H9 (cell line): Measurements from ENCODE around the gene RAB3GAP2. TPM values are rescaled to one million over a fixed set of nuclear protein-coding genes. Genes with fewer than 3 reads are reported as not detected.

Experiments used
- DNase-seq: peaks from one replicate; pipeline ENCODE4 v3.0.0-alpha.2; 2017
- H2AFZ ChIP-seq: one replicate; pipeline ENCODE4 v1.6.1; 2013; ENCODE audit warnings: mild to moderate bottlenecking, low read length, control low read depth, moderate library complexity
- H2AK5ac ChIP-seq: 2 replicates; pipeline ENCODE4 v1.6.1; 2013; ENCODE audit warnings: low read length, control low read depth, mixed read lengths; ENCODE audit not compliant: insufficient read length
- H2BK120ac ChIP-seq: one replicate; pipeline ENCODE4 v1.6.1; 2013; ENCODE audit warnings: low read depth, mild to moderate bottlenecking, low read length, control low read depth, inconsistent platforms; ENCODE audit not compliant: poor library complexity, severe bottlenecking
- H2BK12ac ChIP-seq: 2 replicates; pipeline ENCODE4 v1.6.1; 2013; ENCODE audit warnings: low read length, control low read depth, mixed read lengths, low read depth; ENCODE audit not compliant: insufficient read length
- H2BK15ac ChIP-seq: 2 replicates; pipeline ENCODE4 v1.6.1; 2013; ENCODE audit warnings: low read depth, low read length, control low read depth
- H2BK20ac ChIP-seq: one replicate; pipeline ENCODE4 v1.6.1; 2013; ENCODE audit warnings: low read depth, mild to moderate bottlenecking, low read length, control low read depth, inconsistent platforms; ENCODE audit not compliant: poor library complexity, severe bottlenecking
- H2BK5ac ChIP-seq: 2 replicates; pipeline ENCODE4 v1.6.1; 2013; ENCODE audit warnings: low read length, control low read depth, mixed read lengths; ENCODE audit not compliant: insufficient read length
- H3K14ac ChIP-seq: 2 replicates; pipeline ENCODE4 v1.6.1; 2013; ENCODE audit warnings: low read length, control low read depth; ENCODE audit not compliant: insufficient read depth
- H3K18ac ChIP-seq: 2 replicates; pipeline ENCODE4 v1.6.1; 2013; ENCODE audit warnings: low read depth, mild to moderate bottlenecking, mixed read lengths, low read length, control low read depth; ENCODE audit not compliant: insufficient read length
- H3K23ac ChIP-seq: 2 replicates; pipeline ENCODE4 v1.6.1; 2013; ENCODE audit warnings: low read length, control low read depth, mixed read lengths, low read depth; ENCODE audit not compliant: insufficient read length
- H3K23me2 ChIP-seq: 2 replicates; pipeline ENCODE4 v1.6.1; 2013; ENCODE audit warnings: low read depth, mild to moderate bottlenecking, mixed read lengths, low read length, control low read depth; ENCODE audit not compliant: insufficient read length, poor library complexity, severe bottlenecking
- H3K27ac ChIP-seq: 2 replicates; pipeline ENCODE4 v1.5.1; 2013; ENCODE audit warnings: low read length, control low read depth, mixed read lengths, low read depth; ENCODE audit not compliant: insufficient read length
- H3K27me3 ChIP-seq: 2 replicates; pipeline ENCODE4 v1.6.1; 2013; ENCODE audit warnings: low read length, control low read depth, inconsistent platforms; ENCODE audit not compliant: insufficient read depth
- H3K4ac ChIP-seq: 2 replicates; pipeline ENCODE4 v1.6.1; 2013; ENCODE audit warnings: low read depth, mild to moderate bottlenecking, control low read depth, inconsistent platforms, low read length, moderate library complexity
- H3K4me1 ChIP-seq: 2 replicates; pipeline ENCODE4 v1.6.1; 2013; ENCODE audit warnings: low read length, control low read depth, inconsistent platforms; ENCODE audit not compliant: insufficient read depth
- H3K4me2 ChIP-seq: 2 replicates; pipeline ENCODE4 v1.6.1; 2013; ENCODE audit warnings: low read length, control low read depth, mixed read lengths; ENCODE audit not compliant: insufficient read length, insufficient read depth
- H3K56ac ChIP-seq: 2 replicates; pipeline ENCODE4 v1.6.1; 2013; ENCODE audit warnings: low read depth, mild to moderate bottlenecking, mixed read lengths, low read length, control low read depth; ENCODE audit not compliant: insufficient read length
- H3K79me1 ChIP-seq: 2 replicates; pipeline ENCODE4 v1.6.1; 2013; ENCODE audit warnings: low read depth, mild to moderate bottlenecking, moderate library complexity, low read length, control low read depth, inconsistent platforms; ENCODE audit not compliant: insufficient read depth, poor library complexity, severe bottlenecking
- H3K79me2 ChIP-seq: 2 replicates; pipeline ENCODE4 v1.6.1; 2013; ENCODE audit warnings: low read length, control low read depth, inconsistent platforms; ENCODE audit not compliant: insufficient read depth
- H3K9ac ChIP-seq: 2 replicates; pipeline ENCODE4 v1.6.1; 2013; ENCODE audit warnings: low read length, control low read depth, mixed read lengths; ENCODE audit not compliant: insufficient read length; ENCODE audit errors: extremely low read depth
- H3K9me3 ChIP-seq: one replicate; pipeline ENCODE4 v1.6.1; 2013; ENCODE audit warnings: low read depth, low read length, inconsistent platforms; ENCODE audit not compliant: control insufficient read depth
- H3T11ph ChIP-seq: one replicate; pipeline ENCODE4 v1.6.1; 2013; ENCODE audit warnings: mild to moderate bottlenecking, low read length, control low read depth, inconsistent platforms
- H4K20me1 ChIP-seq: one replicate; pipeline ENCODE4 v1.6.1; 2013; ENCODE audit not compliant: control insufficient read depth, insufficient read length, insufficient read depth
- H4K5ac ChIP-seq: 2 replicates; pipeline ENCODE4 v1.6.1; 2013; ENCODE audit warnings: low read depth, mild to moderate bottlenecking, mixed read lengths, low read length, control low read depth; ENCODE audit not compliant: insufficient read length
- H4K8ac ChIP-seq: replicated peaks from 2 replicates; pipeline ENCODE4 v1.6.1; 2013; ENCODE audit warnings: low read length, control low read depth, mixed read lengths, low read depth; ENCODE audit not compliant: insufficient read length
- H4K91ac ChIP-seq: 2 replicates; pipeline ENCODE4 v1.6.1; 2013; ENCODE audit warnings: low read depth, mild to moderate bottlenecking, moderate library complexity, mixed read lengths, low read length, control low read depth; ENCODE audit not compliant: insufficient read length
- H3K27ac Mint-ChIP-seq, 3 experiments: 2 replicates in 2 of 3; 3 replicates in 1 of 3; pipeline ENCODE4 v1.8.0; 2020 to 2021; ENCODE audit warnings: mixed read lengths in 3 of 3, mild to moderate bottlenecking in 1 of 3, moderate library complexity in 1 of 3
- H3K27me3 Mint-ChIP-seq: 2 replicates; pipeline ENCODE4 v1.8.0; 2021; ENCODE audit warnings: low read depth, mild to moderate bottlenecking, moderate library complexity, mixed read lengths
- H3K36me3 Mint-ChIP-seq, 3 experiments: 2 replicates in 2 of 3; 3 replicates in 1 of 3; pipeline ENCODE4 v1.8.0; 2020 to 2021; ENCODE audit warnings: low read depth in 3 of 3, mixed read lengths in 3 of 3; ENCODE audit not compliant: insufficient read depth in 1 of 3
- H3K4me1 Mint-ChIP-seq, 2 experiments: 2 replicates each; pipeline ENCODE4 v1.8.0; 2020; ENCODE audit warnings: mixed read lengths in 2 of 2
- H3K4me3 Mint-ChIP-seq, 2 experiments: 2 replicates in 1 of 2; 3 replicates in 1 of 2; pipeline ENCODE4 v1.8.0; 2020 to 2021; ENCODE audit warnings: mild to moderate bottlenecking in 2 of 2, mixed read lengths in 2 of 2, moderate library complexity in 1 of 2
- H3K9me3 Mint-ChIP-seq, 2 experiments: 2 replicates in 1 of 2; 3 replicates in 1 of 2; pipeline ENCODE4 v1.8.0; 2020; ENCODE audit warnings: mild to moderate bottlenecking in 2 of 2, mixed read lengths in 2 of 2, moderate library complexity in 1 of 2
- WGBS: extraction: QIAGEN DNeasy Blood & Tissue Kit; methylation state at CpG from one replicate; pipeline ENCODE4 v1.1.7; 2013; ENCODE audit warnings: missing lambda C conversion rate, low lambda C conversion rate, mixed read lengths; ENCODE audit not compliant: insufficient read length; ENCODE audit errors: extremely low coverage; 5-methylcytosine and 5-hydroxymethylcytosine counted together
- total RNA-seq: library from RNA; stranded (reverse); gene quantifications from 2 replicates; pipeline ENCODE4 v1.2.1, GENCODE V29; 2021
- TF ChIP-seq, protein P1 (sequence below): fragments of 200-600 bp; sonication (generic); conservative IDR thresholded peaks from 3 replicates; pipeline ENCODE4 v1.8.0; 2021; ENCODE audit warnings: antibody characterized with exemption, mild to moderate bottlenecking

Gene RAB3GAP2
- total RNA-seq, 1 experiment from 2014 or later: 48.3 TPM

DNA sequence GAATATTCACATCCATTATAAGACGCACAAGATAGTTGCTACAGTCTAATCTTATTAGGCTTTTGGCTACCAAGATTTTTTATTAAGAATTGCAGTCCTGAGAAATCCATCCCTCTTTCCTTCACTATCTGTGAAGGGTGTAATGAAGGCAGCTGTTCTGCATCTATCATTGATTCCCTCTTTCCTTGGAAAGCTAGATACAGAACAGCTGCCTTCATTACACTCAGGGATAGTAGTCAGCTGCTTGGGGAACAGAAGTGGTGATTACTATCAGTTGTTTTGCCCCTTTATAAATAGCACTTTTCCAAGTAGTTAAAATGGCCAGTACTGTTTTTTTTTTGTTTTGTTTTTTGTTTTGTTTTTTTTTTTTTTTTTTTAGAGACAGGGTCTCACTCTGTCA, 108.1 kb downstream of the RAB3GAP2 start:
- Mint-ChIP-seq H3K27me3 (no peaks in the 10 kb centered on the region), H3K4me1 (no peaks in the 10 kb centered on the region), H3K27ac (no peak overlapping the region), H3K9me3 (no peaks in the 10 kb centered on the region), H3K4me3 (no peak overlapping the region), H3K36me3 (peaks cover 11 to 43% (median 35%) of the 10 kb centered on the region in 3 experiments; a peak in 6 of 7 replicates)
- no peak overlapping the region for H3K14ac ChIP-seq
- no peaks in the 10 kb centered on the region for H3K9me3 ChIP-seq
- WGBS: no CpG with 5 or more reads among the region's 1 CpG
- no peaks in the 10 kb centered on the region for H3K4me1 ChIP-seq
- H4K8ac ChIP-seq: no peak overlapping the region
- no peak for DNase-seq
- no peak overlapping the region for H3K4ac ChIP-seq
- no peak overlapping the region for H2BK120ac ChIP-seq
- no peaks in the 10 kb centered on the region for H4K20me1 ChIP-seq
- no peaks in the 10 kb centered on the region for H3K27me3 ChIP-seq
- no peak overlapping the region for H2BK5ac ChIP-seq
- H4K91ac ChIP-seq: no peak overlapping the region
- H3K27ac ChIP-seq: no peak overlapping the region
- no peak overlapping the region for H4K5ac ChIP-seq
- no peak overlapping the region for H2BK15ac ChIP-seq
- no peak overlapping the region for H2BK12ac ChIP-seq
- H2AK5ac ChIP-seq: no peak overlapping the region
- TF ChIP-seq, protein P1, sequence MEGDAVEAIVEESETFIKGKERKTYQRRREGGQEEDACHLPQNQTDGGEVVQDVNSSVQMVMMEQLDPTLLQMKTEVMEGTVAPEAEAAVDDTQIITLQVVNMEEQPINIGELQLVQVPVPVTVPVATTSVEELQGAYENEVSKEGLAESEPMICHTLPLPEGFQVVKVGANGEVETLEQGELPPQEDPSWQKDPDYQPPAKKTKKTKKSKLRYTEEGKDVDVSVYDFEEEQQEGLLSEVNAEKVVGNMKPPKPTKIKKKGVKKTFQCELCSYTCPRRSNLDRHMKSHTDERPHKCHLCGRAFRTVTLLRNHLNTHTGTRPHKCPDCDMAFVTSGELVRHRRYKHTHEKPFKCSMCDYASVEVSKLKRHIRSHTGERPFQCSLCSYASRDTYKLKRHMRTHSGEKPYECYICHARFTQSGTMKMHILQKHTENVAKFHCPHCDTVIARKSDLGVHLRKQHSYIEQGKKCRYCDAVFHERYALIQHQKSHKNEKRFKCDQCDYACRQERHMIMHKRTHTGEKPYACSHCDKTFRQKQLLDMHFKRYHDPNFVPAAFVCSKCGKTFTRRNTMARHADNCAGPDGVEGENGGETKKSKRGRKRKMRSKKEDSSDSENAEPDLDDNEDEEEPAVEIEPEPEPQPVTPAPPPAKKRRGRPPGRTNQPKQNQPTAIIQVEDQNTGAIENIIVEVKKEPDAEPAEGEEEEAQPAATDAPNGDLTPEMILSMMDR: no peak
- no peaks in the 10 kb centered on the region for H3K23me2 ChIP-seq
- H3T11ph ChIP-seq: no peak overlapping the region
- no peaks in the 10 kb centered on the region for H3K79me1 ChIP-seq
- no peak overlapping the region for H3K18ac ChIP-seq
- no peak overlapping the region for H2AFZ ChIP-seq
- H3K9ac ChIP-seq: no peak overlapping the region
- H3K4me2 ChIP-seq: no peak overlapping the region
- H3K23ac ChIP-seq: no peak overlapping the region
- H3K56ac ChIP-seq: no peak overlapping the region
- no peaks in the 10 kb centered on the region for H3K79me2 ChIP-seq
- no peak overlapping the region for H2BK20ac ChIP-seq
